HG03457 (cell line): ENCODE results near the gene DDR2.

Experiments
- ATAC-seq: cut with Tn5 transposase; IDR thresholded peaks from one replicate; pipeline ENCODE4 v1.9.1; 2021; ENCODE audit warnings: moderate number of reproducible peaks; ENCODE audit not compliant: unreplicated experiment

Gene DDR2

GRCh38 chr1:162629077-162629627, 3.1 kb upstream of the DDR2 start:
- no peak for ATAC-seq

GRCh38 chr1:162629651-162630050, 2.6 kb upstream of the DDR2 start:
- ATAC-seq = no peak

- ATAC-seq = no peak
Measured at GRCh38 chr1:162631546-162632191, 595 bp upstream of the DDR2 start.

- ATAC-seq = no peak
Measured at GRCh38 chr1:162632698-162633080, 425 bp downstream of the DDR2 start.

GRCh38 chr1:162633081-162633762, 958 bp downstream of the DDR2 start:
- ATAC-seq = peak; percentile 41

GRCh38 chr1:162635418-162635817, 3.2 kb downstream of the DDR2 start:
- ATAC-seq = no peak

GRCh38 chr1:162639718-162640117, 7.5 kb downstream of the DDR2 start:
- no peak for ATAC-seq

- ATAC-seq = no peak
Measured at GRCh38 chr1:162641114-162641513, 8.8 kb downstream of the DDR2 start.

- no peak for ATAC-seq
Measured at GRCh38 chr1:162644986-162645314, 12.7 kb downstream of the DDR2 start.

GRCh38 chr1:162645666-162646065, 13.4 kb downstream of the DDR2 start:
- no peak for ATAC-seq

- ATAC-seq = no peak
Measured at GRCh38 chr1:162649583-162649982, 17.3 kb downstream of the DDR2 start.

- ATAC-seq = no peak
Measured at GRCh38 chr1:162654915-162655620, 22.8 kb downstream of the DDR2 start.

- ATAC-seq = no peak
Measured at GRCh38 chr1:162656266-162656665, 24.0 kb downstream of the DDR2 start.

- ATAC-seq = no peak
Measured at GRCh38 chr1:162660574-162660973, 28.3 kb downstream of the DDR2 start.

- no peak for ATAC-seq
Measured at GRCh38 chr1:162661336-162661735, 29.1 kb downstream of the DDR2 start.

GRCh38 chr1:162662013-162662412, 29.7 kb downstream of the DDR2 start:
- ATAC-seq = no peak

GRCh38 chr1:162663086-162663485, 30.8 kb downstream of the DDR2 start:
- no peak for ATAC-seq

GRCh38 chr1:162663589-162664106, 31.4 kb downstream of the DDR2 start:
- no peak for ATAC-seq

- ATAC-seq = no peak
Measured at GRCh38 chr1:162666006-162666645, 33.9 kb downstream of the DDR2 start.

- ATAC-seq = no peak
Measured at GRCh38 chr1:162667381-162668080, 35.3 kb downstream of the DDR2 start.
